Endodermal cell (in vitro differentiated cells): Measurements from ENCODE around the gene VASH2. TPM values are rescaled to one million over a fixed set of nuclear protein-coding genes. Genes with fewer than 3 reads are reported as not detected.

Source experiments
- DNase-seq: peaks from one replicate; pipeline ENCODE4 v3.0.0-alpha.2; 2017
- H3K27ac ChIP-seq: 2 replicates; pipeline ENCODE4 v1.5.1; 2013; ENCODE audit warnings: mild to moderate bottlenecking, low read depth, low read length, moderate library complexity
- H3K27me3 ChIP-seq: 2 replicates; pipeline ENCODE4 v1.6.1; 2013; ENCODE audit warnings: mild to moderate bottlenecking, low read length, moderate library complexity; ENCODE audit not compliant: insufficient read depth, control insufficient read depth, poor library complexity, severe bottlenecking
- H3K36me3 ChIP-seq: 2 replicates; pipeline ENCODE4 v1.7.0; 2013; ENCODE audit warnings: mild to moderate bottlenecking, low read length, moderate library complexity; ENCODE audit not compliant: control insufficient read depth, insufficient read depth
- H3K4me1 ChIP-seq: one replicate; pipeline ENCODE4 v1.7.0; 2013; ENCODE audit warnings: low read length; ENCODE audit not compliant: control insufficient read depth, insufficient read depth
- H3K4me3 ChIP-seq: 2 replicates; pipeline ENCODE4 v1.5.1; 2013; ENCODE audit warnings: mild to moderate bottlenecking, low read length, moderate library complexity
- H3K9ac ChIP-seq: 2 replicates; pipeline ENCODE4 v1.6.1; 2013; ENCODE audit warnings: mild to moderate bottlenecking, low read length, moderate library complexity; ENCODE audit not compliant: poor library complexity, severe bottlenecking; ENCODE audit errors: extremely low read depth
- H3K9me3 ChIP-seq: 2 replicates; pipeline ENCODE4 v1.6.1; 2013; ENCODE audit warnings: mild to moderate bottlenecking, low read length, moderate library complexity; ENCODE audit not compliant: control insufficient read depth
- H3K27ac Mint-ChIP-seq: 2 replicates; pipeline ENCODE4 v1.8.0; 2020; ENCODE audit warnings: mixed read lengths
- H3K27me3 Mint-ChIP-seq: 2 replicates; pipeline ENCODE4 v1.8.0; 2021; ENCODE audit warnings: mild to moderate bottlenecking, mixed read lengths; ENCODE audit not compliant: insufficient read depth
- H3K36me3 Mint-ChIP-seq: 2 replicates; pipeline ENCODE4 v1.8.0; 2020; ENCODE audit warnings: low read depth, mixed read lengths
- H3K4me1 Mint-ChIP-seq: 2 replicates; pipeline ENCODE4 v1.8.0; 2020; ENCODE audit warnings: mixed read lengths
- H3K4me3 Mint-ChIP-seq: 2 replicates; pipeline ENCODE4 v1.8.0; 2020; ENCODE audit warnings: mild to moderate bottlenecking, moderate library complexity, mixed read lengths
- H3K9me3 Mint-ChIP-seq: 2 replicates; pipeline ENCODE4 v1.8.0; 2020; ENCODE audit warnings: mild to moderate bottlenecking, mixed read lengths
- CTCF ChIP-seq: fragments of 200-600 bp; sonication (generic); conservative IDR thresholded peaks from 2 replicates; pipeline ENCODE4 v1.5.0; 2021; ENCODE audit warnings: antibody characterized with exemption, mild to moderate bottlenecking
- WGBS, 2 experiments: methylation state at CpG; one replicate each; pipeline versions ENCODE4 v1.1.5 to v1.1.7; 2013; ENCODE audit warnings: missing lambda C conversion rate in 2 of 2, mixed read lengths in 1 of 2; ENCODE audit not compliant: insufficient coverage in 1 of 2, insufficient read length in 1 of 2; 5-methylcytosine and 5-hydroxymethylcytosine counted together
- total RNA-seq, 2 donors: library from RNA; stranded (reverse); fragmentation: NEBNext Ultra II Directional in 1 of 2; extraction: Animal tissue kit (Norgen Biotek cat#: 25700) in 1 of 2; gene quantifications; 2 replicates in 1 of 2; 3 replicates in 1 of 2; pipeline ENCODE4 v1.2.1, GENCODE V29; 2021

Gene VASH2
- total RNA-seq, 2 donors from 2014 or later, result 13.7 to 30.2 TPM

GRCh38 chr1:212955098-212955497 lies 4.8 kb downstream of the VASH2 start:
- Histone ChIP-seq H3K9ac (no peak overlapping the region), H3K27me3 (peaks cover under 1% of the 10 kb centered on the region), H3K9me3 (no peaks in the 10 kb centered on the region), H3K27ac (no peak overlapping the region), H3K4me1 (no peaks in the 10 kb centered on the region), H3K4me3 (no peak overlapping the region), H3K36me3 (peaks cover 12% of the 10 kb centered on the region)
- peaks cover 2% of the 10 kb centered on the region for H3K4me1 Mint-ChIP-seq
- no peak for TF ChIP-seq CTCF
- WGBS, 2 experiments, result 90% methylated on average over 3 of the region's 3 CpGs; no CpG with 5 or more reads in 1 of the 2 experiments
- peaks cover 20% of the 10 kb centered on the region for H3K36me3 Mint-ChIP-seq
- no peak overlapping the region for H3K4me3 Mint-ChIP-seq
- DNase-seq, result no peak
- H3K27me3 Mint-ChIP-seq, result peaks cover 2% of the 10 kb centered on the region
- no peak overlapping the region for H3K27ac Mint-ChIP-seq
- no peaks in the 10 kb centered on the region for H3K9me3 Mint-ChIP-seq

GRCh38 chr1:212955961-212956620 lies 5.8 kb downstream of the VASH2 start:
- Mint-ChIP-seq H3K4me3 (no peak overlapping the region), H3K27me3 (no peaks in the 10 kb centered on the region), H3K36me3 (peaks cover 24% of the 10 kb centered on the region), H3K9me3 (no peaks in the 10 kb centered on the region), H3K4me1 (no peaks in the 10 kb centered on the region), H3K27ac (peak overlapping the region; percentile 3)
- Histone ChIP-seq H3K36me3 (peaks cover 17% of the 10 kb centered on the region), H3K4me1 (no peaks in the 10 kb centered on the region), H3K9ac (no peak overlapping the region), H3K27ac (no peak overlapping the region), H3K4me3 (no peak overlapping the region), H3K9me3 (no peaks in the 10 kb centered on the region), H3K27me3 (no peaks in the 10 kb centered on the region)
- no peak for DNase-seq
- no peak for TF ChIP-seq CTCF
- 88 to 93% methylated on average over 8 of the region's 8 CpGs for WGBS, 2 experiments

- TF ChIP-seq CTCF, result no peak
- H3K27ac ChIP-seq, result no peak overlapping the region
Measured at GRCh38 chr1:212957546-212957945, 7.2 kb downstream of the VASH2 start.

More at GRCh38 chr1:212957546-212957945, 7.2 kb downstream of the VASH2 start:
- no peaks in the 10 kb centered on the region for H3K4me1 Mint-ChIP-seq
- Histone ChIP-seq H3K4me1 (no peaks in the 10 kb centered on the region), H3K27me3 (no peaks in the 10 kb centered on the region), H3K4me3 (no peak overlapping the region), H3K9ac (no peak overlapping the region), H3K36me3 (peaks cover 18% of the 10 kb centered on the region), H3K9me3 (no peaks in the 10 kb centered on the region)
- DNase-seq, result no peak
- H3K4me3 Mint-ChIP-seq, result no peak overlapping the region
- H3K27ac Mint-ChIP-seq, result no peak overlapping the region
- H3K9me3 Mint-ChIP-seq, result no peaks in the 10 kb centered on the region
- H3K36me3 Mint-ChIP-seq, result peaks cover 39% of the 10 kb centered on the region
- 88 to 92% methylated on average over 4 to 6 of the region's 6 CpGs for WGBS, 2 experiments
- H3K27me3 Mint-ChIP-seq, result no peaks in the 10 kb centered on the region
